GM06990 (cell line): ENCODE measurements around the gene HIPK3.
A peak's percentile ranks its signal among the peaks of the same experiment; 100 is the strongest.
"Not testable (repeated sequence)": the region's sequence is repeated elsewhere in the genome, so short reads cannot be mapped to it uniquely, and the experiment has no call there.

Source experiments
- DNase-seq: peaks from one replicate; pipeline ENCODE4 v3.0.0-alpha.2; 2011; ENCODE audit not compliant: insufficient read length; ENCODE audit errors: extremely low read depth
- H3K27me3 ChIP-seq: replicated peaks from 2 replicates; pipeline ENCODE4 v1.6.0; 2011; ENCODE audit warnings: low read length; ENCODE audit not compliant: control insufficient read depth, insufficient read depth
- H3K36me3 ChIP-seq: 2 replicates; pipeline ENCODE4 v1.5.1; 2011; ENCODE audit warnings: low read length; ENCODE audit not compliant: control insufficient read depth, insufficient read depth
- H3K4me3 ChIP-seq: replicated peaks from 2 replicates; pipeline ENCODE4 v1.5.1; 2011; ENCODE audit warnings: low read depth, mild to moderate bottlenecking, control low read depth, low read length
- CTCF ChIP-seq: IDR thresholded peaks from 2 replicates; pipeline ENCODE4 v1.5.1; 2011; ENCODE audit warnings: low read length, control low read depth, mild to moderate bottlenecking, inconsistent platforms; ENCODE audit not compliant: insufficient read depth, poor library complexity, severe bottlenecking

The HIPK3 gene

GRCh38 chr11:33360642-33361041, 103.5 kb downstream of the HIPK3 start:
- Histone ChIP-seq H3K4me3 (no peak overlapping the region), H3K36me3 (no peaks in the 10 kb centered on the region), H3K27me3 (no peaks in the 10 kb centered on the region)
- no peak for DNase-seq
- TF ChIP-seq CTCF, result no peak

- H3K27me3 ChIP-seq, result no peaks in the 10 kb centered on the region
- TF ChIP-seq CTCF, result peak; percentile 48
- peak; percentile 27 for DNase-seq
Observed at GRCh38 chr11:33362051-33362910, 105.1 kb downstream of the HIPK3 start.

GRCh38 chr11:33366918-33367317, 109.7 kb downstream of the HIPK3 start:
- no peak overlapping the region for H3K4me3 ChIP-seq
- H3K36me3 ChIP-seq, result no peaks in the 10 kb centered on the region
- H3K27me3 ChIP-seq, result no peaks in the 10 kb centered on the region
- no peak for DNase-seq
- TF ChIP-seq CTCF, result no peak

More at GRCh38 chr11:33362051-33362910, 105.1 kb downstream of the HIPK3 start:
- H3K4me3 ChIP-seq, result no peak overlapping the region
- H3K36me3 ChIP-seq, result no peaks in the 10 kb centered on the region

- H3K4me3 ChIP-seq, H3K36me3 ChIP-seq, H3K27me3 ChIP-seq, DNase-seq: not testable (repeated sequence)
Observed at GRCh38 chr11:33368475-33368874, 111.3 kb downstream of the HIPK3 start.

- Histone ChIP-seq H3K27me3 (no peaks in the 10 kb centered on the region), H3K4me3 (no peak overlapping the region), H3K36me3 (no peaks in the 10 kb centered on the region)
- TF ChIP-seq CTCF, result no peak
- DNase-seq, result no peak
Observed at GRCh38 chr11:33368931-33369330, 111.8 kb downstream of the HIPK3 start.

- no peak for DNase-seq
- H3K27me3 ChIP-seq, result no peaks in the 10 kb centered on the region
- TF ChIP-seq CTCF, result no peak
Observed at GRCh38 chr11:33373636-33374035, 116.5 kb downstream of the HIPK3 start.

More at GRCh38 chr11:33373636-33374035, 116.5 kb downstream of the HIPK3 start:
- H3K4me3 ChIP-seq, result no peak overlapping the region
- no peaks in the 10 kb centered on the region for H3K36me3 ChIP-seq
